Subcutaneous abdominal adipose tissue (tissue), 5 donors: ENCODE results near the gene PTPRD.

Experiments used
- H3K27ac ChIP-seq: one replicate; pipeline ENCODE4 v1.7.0; 2013; ENCODE audit warnings: low read depth, mild to moderate bottlenecking, inconsistent platforms, low read length, moderate library complexity
- H3K27me3 ChIP-seq, 5 donors: one replicate each; pipeline ENCODE4 v1.7.0; 2013; ENCODE audit warnings: low read length in 5 of 5, inconsistent platforms in 1 of 5; ENCODE audit not compliant: control insufficient read depth in 5 of 5, insufficient read depth in 4 of 5
- H3K36me3 ChIP-seq, 5 donors: one replicate each; pipeline ENCODE4 v1.7.0; 2013; ENCODE audit warnings: low read length in 5 of 5; ENCODE audit not compliant: control insufficient read depth in 5 of 5, insufficient read depth in 5 of 5
- H3K4me1 ChIP-seq, 5 donors: one replicate each; pipeline ENCODE4 v1.7.0; 2013; ENCODE audit warnings: low read length in 5 of 5, mild to moderate bottlenecking in 3 of 5, moderate library complexity in 1 of 5; ENCODE audit not compliant: control insufficient read depth in 5 of 5, insufficient read depth in 5 of 5
- H3K4me3 ChIP-seq, 5 donors: one replicate each; pipeline ENCODE4 v1.7.0; 2013; ENCODE audit warnings: low read length in 5 of 5, low read depth in 1 of 5
- H3K9ac ChIP-seq, 5 donors: one replicate each; pipeline ENCODE4 v1.7.0; 2013; ENCODE audit warnings: low read length in 5 of 5, mild to moderate bottlenecking in 4 of 5, moderate library complexity in 3 of 5
- H3K9me3 ChIP-seq, 5 donors: one replicate each; pipeline ENCODE4 v1.7.0; 2013; ENCODE audit warnings: low read length in 5 of 5; ENCODE audit not compliant: control insufficient read depth in 5 of 5
- donor health status: healthy.
- donor health status: healthy.
- donor health status: healthy.
- donor health status: healthy.
- donor health status: healthy.

Gene PTPRD

DNA sequence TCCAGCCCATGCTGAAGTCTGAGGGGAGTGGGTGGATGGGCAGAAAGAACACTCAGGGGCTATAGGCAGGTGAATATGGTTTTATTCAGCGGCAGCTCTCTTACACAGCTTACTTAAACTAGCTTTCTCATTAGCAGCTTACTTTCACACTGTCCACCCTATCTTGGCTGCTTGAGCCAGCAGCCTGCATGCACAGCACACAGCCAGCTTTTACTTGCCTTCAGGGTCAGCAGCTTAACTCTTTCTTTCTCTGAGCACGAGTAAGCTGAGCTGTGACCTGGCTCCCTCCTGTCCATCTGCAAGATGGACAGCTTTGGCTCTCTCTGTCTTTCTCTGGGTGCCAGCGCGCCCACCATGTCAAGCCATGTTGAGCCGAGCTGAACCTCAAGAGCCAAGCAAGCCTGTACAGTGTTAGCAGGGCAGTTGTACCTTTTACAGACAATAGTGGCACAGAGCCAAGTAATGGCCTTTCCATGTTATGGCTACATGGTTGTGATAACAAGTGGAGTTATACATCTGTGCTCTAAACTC lies 1054.9 kb downstream of the PTPRD start:
- no peak overlapping the region for H3K9ac ChIP-seq
- no peaks in the 10 kb centered on the region for H3K4me1 ChIP-seq
- H3K27me3 ChIP-seq: no peaks in the 10 kb centered on the region
- no peaks in the 10 kb centered on the region for H3K36me3 ChIP-seq
- H3K4me3 ChIP-seq: no peak overlapping the region
- no peak overlapping the region for H3K27ac ChIP-seq
- peaks cover 0 to 6% (median 3%) of the 10 kb centered on the region in 5 donors for H3K9me3 ChIP-seq

DNA sequence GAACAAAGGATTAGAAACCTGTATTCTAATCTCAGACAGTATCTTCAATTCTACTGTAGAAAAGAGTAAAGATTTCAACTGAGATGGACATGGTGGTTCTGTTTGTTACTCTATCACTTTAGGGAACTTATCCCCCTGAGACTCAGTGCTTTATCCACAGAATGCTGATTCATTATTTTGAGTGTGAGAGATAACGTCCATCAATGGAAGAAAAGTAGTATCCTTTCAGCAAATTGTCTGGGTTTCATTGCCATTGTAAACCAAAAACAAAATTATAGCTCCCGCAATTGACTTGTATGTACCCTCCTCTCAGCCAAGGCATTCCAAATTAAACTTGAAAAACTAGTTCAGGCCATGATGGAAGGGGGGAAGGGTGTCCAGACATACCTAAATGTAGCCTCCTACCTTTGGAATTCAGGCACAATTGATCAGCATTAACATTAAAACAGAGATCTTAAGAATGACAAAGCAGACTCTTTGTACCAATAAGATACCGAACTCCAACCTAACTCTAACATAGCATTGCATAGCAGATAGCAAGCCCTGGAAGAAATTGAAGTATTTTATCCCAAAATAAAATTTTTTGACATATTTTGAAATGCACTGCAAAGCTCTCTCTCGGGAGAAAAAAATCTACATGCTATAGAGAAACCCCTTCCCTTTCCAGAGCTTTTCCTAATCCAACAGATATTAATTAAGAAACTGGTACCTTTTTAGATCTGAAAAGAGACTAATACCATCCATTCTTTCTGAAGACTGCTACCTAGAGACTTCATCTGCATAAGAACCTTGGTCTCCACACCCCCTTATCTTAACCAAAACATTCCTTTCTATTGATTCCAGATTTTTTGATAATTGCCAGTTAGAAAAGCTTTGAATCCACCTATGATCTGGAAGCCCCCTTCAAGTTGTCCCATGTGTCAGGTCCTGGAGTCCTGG lies 1055.7 kb downstream of the PTPRD start:
- Histone ChIP-seq H3K9me3 (peaks cover 0 to 6% (median 3%) of the 10 kb centered on the region in 5 donors), H3K27me3 (no peaks in the 10 kb centered on the region), H3K9ac (no peak overlapping the region), H3K36me3 (no peaks in the 10 kb centered on the region), H3K27ac (no peak overlapping the region), H3K4me3 (no peak overlapping the region), H3K4me1 (no peaks in the 10 kb centered on the region)

DNA sequence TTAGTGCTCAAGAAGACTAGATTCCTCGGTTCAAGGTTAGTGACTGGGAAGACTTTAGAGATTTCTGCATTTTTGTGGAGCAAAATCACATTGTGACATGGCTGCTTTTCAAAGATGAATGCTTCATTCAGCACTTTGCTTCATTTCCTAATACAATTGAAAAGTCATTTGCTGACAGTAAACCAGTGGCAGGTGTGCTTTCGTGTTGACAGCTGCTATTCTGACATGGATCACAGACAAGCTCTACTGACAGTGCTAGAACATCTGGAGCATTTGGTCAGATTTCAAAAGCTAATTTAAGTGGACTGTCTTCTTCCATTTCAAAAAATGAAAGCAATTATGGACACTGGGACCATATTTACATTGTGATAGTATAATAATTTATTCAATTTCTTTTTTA lies 1060.1 kb downstream of the PTPRD start:
- no peaks in the 10 kb centered on the region for H3K4me1 ChIP-seq
- peaks cover 0 to under 1% (median 0%) of the 10 kb centered on the region in 5 donors for H3K9me3 ChIP-seq
- no peak overlapping the region for H3K27ac ChIP-seq
- no peak overlapping the region for H3K4me3 ChIP-seq
- no peaks in the 10 kb centered on the region for H3K36me3 ChIP-seq
- H3K9ac ChIP-seq: no peak overlapping the region
- H3K27me3 ChIP-seq: no peaks in the 10 kb centered on the region

DNA sequence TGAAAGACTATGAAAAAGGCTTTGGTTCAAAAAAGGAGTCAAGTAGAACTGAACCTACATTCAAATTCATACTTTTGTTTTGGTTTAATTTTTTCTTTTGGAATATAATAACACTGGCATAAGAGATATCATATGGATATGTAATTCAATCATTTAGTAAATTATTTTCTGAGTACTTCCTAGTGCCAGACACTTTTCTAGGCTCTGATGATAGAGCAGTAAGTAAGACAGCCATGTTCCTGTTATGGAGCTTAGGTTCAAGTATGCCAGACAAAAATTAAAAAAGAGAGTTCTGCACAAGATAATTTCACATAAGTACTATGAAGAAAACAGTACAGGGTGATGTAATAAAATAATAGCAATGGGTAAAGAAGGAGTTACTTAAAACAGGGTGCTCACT lies 1074.0 kb downstream of the PTPRD start:
- Histone ChIP-seq H3K4me1 (no peaks in the 10 kb centered on the region), H3K27me3 (no peaks in the 10 kb centered on the region), H3K27ac (no peak overlapping the region), H3K36me3 (no peaks in the 10 kb centered on the region), H3K9ac (no peak overlapping the region), H3K4me3 (no peak overlapping the region), H3K9me3 (peaks cover 0 to 3% (median 0%) of the 10 kb centered on the region in 5 donors)

DNA sequence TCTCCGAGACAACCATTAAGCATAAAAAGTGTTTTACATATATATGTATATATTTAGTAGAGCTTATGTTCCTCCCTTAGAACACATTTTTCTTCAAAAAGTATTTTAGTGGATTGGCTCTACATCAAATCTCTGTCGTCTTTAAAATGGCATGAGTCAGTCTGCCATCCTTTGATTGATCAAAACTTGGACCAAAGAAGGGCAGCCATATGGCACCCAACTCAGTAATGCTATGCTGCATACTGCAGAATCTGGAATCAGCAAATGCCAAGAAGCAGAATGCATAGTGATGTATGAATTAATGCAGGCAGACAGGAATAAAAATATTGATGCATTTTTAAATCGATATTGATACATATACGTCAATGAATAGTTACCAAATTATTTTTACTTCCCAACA lies 1074.4 kb downstream of the PTPRD start:
- Histone ChIP-seq H3K9me3 (peaks cover 0 to 3% (median 0%) of the 10 kb centered on the region in 5 donors), H3K27me3 (no peaks in the 10 kb centered on the region), H3K9ac (no peak overlapping the region), H3K4me3 (no peak overlapping the region), H3K27ac (no peak overlapping the region), H3K36me3 (no peaks in the 10 kb centered on the region), H3K4me1 (no peaks in the 10 kb centered on the region)

DNA sequence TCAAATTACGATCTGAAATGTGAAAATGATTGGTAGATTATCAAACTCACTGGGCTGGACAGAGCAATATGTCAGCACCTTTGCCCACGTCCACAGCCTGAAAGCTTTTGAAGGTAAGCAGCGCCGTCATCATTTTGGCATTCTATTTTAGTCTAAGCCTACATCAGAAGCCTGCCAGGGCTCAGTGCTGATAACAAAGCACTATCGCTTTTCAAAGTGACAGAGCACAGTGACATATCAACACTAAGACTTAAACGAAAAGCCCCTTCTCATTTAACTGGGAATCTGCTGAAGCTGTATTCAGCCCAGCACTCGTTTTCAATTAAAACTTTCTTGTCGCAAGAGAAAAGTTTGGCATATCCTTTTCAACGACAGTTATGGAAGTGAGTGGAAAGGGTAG lies 1076.3 kb downstream of the PTPRD start:
- H3K4me1 ChIP-seq: no peaks in the 10 kb centered on the region
- H3K9me3 ChIP-seq: peaks cover 0 to 3% (median 0%) of the 10 kb centered on the region in 5 donors
- H3K27ac ChIP-seq: no peak overlapping the region
- no peaks in the 10 kb centered on the region for H3K36me3 ChIP-seq
- no peak overlapping the region for H3K4me3 ChIP-seq
- H3K27me3 ChIP-seq: no peaks in the 10 kb centered on the region
- no peak overlapping the region for H3K9ac ChIP-seq

DNA sequence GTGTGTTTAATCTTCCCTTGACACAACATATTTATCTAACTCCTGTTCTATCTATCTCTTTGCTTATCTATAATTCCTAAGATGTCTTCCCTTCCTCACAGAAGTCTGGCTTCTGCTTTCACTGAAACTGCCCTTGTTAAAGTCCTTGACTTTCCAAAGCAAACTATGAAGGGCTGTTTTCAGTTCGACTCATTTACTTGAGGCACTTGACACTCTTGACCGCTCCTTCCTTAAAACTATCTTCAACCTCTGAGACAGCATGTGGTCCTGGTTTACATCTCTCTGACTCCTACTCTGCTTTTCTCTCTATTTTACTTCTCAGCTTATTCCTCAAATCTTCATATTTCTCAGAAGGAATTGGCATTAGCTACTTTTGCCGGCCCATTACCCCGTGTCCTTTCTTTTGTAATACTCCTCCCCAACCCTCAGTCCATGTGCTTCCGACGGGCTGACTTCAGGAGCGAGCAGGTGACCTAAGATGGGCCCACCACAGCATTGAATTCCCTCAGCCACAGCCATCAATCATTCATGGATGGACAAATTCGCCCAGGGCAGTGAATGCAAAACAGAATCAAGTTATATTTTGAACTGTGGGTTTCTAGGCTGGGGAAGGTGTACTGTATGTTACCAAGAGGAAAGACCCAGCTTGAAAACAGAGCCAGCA lies 1089.2 kb downstream of the PTPRD start:
- H3K4me1 ChIP-seq: no peaks in the 10 kb centered on the region
- H3K27ac ChIP-seq: no peak overlapping the region
- H3K9ac ChIP-seq: no peak overlapping the region
- H3K4me3 ChIP-seq: no peak overlapping the region
- no peaks in the 10 kb centered on the region for H3K36me3 ChIP-seq
- H3K27me3 ChIP-seq: no peaks in the 10 kb centered on the region
- H3K9me3 ChIP-seq: no peaks in the 10 kb centered on the region

DNA sequence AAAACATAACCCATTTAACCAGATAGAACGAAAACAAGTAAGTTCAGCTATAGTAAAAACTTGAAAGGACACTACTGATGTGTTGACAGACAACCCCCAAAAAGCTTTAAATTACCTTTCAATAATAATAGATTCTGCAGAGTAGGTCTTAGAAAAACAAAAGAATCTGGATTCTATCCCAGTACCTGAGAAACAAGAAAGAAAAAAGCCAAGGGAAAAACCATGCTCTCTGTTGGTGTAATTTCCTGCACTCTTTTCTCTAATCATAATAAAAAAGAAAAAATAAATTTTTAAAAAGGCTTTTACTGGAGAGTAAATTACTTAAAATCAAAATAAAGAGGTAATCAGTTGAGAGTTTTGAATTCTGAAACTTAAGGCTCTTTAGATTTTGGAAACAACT lies 1090.4 kb downstream of the PTPRD start:
- Histone ChIP-seq H3K27ac (no peak overlapping the region), H3K27me3 (no peaks in the 10 kb centered on the region), H3K36me3 (no peaks in the 10 kb centered on the region), H3K9me3 (no peaks in the 10 kb centered on the region), H3K4me1 (no peaks in the 10 kb centered on the region), H3K4me3 (no peak overlapping the region), H3K9ac (no peak overlapping the region)

DNA sequence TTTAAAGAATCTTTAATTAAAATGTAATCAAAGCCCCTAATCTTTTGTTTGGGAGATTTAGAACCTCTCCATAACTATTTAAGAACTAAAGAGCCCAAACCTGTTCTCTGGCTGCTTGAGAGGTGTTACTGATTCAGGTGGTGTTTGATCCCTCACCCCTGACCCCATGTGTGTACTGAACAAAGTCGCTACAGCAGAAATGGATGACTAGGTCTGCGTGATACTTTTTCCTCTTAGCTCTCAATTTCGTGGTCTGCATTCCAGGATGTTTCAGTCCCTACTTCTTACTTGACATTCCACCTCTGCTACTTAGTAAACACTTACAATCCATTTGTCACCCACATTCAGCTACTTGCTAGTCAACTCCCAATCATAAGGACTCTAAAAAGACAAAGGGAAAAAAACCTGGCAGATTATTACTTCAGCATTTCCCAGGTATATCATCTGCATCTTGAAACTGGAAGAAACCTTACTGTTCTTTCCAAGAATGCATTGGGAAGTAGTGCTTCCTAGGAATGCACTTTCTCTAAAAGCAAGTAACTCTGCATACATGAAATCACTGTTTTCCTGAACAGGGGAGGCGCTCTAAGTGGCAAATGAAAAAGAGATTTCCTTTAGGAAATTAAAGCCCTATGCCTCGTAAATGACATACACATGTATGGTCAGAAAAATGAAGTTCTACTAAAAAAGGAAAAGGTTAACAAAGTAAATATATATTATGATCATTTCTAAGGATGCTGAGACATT lies 1091.6 kb downstream of the PTPRD start:
- no peak overlapping the region for H3K27ac ChIP-seq
- no peaks in the 10 kb centered on the region for H3K9me3 ChIP-seq
- H3K36me3 ChIP-seq: no peaks in the 10 kb centered on the region

More for the DNA sequence above, 1091.6 kb downstream of the PTPRD start:
- H3K9ac ChIP-seq: no peak overlapping the region
- no peaks in the 10 kb centered on the region for H3K27me3 ChIP-seq
- no peak overlapping the region for H3K4me3 ChIP-seq
- H3K4me1 ChIP-seq: no peaks in the 10 kb centered on the region
